T-helper 1 cell treated with Interleukin-12 subunit alpha and Interleukin-12 subunit beta and Interleukin-4 antibody, amounts not matched to agents 30 ng/mL and 1 ng/mL, for 36 hours (primary cell): ENCODE measurements around the gene TRAPPC4. TPM values are rescaled to one million over a fixed set of nuclear protein-coding genes. Genes with fewer than 3 reads are reported as not detected.
"Not testable (repeated sequence)": the region's sequence is repeated elsewhere in the genome, so short reads cannot be mapped to it uniquely, and the experiment has no call there.

ENCODE experiments used
- intact Hi-C: fragments of 100-400 bp; cut with micrococcal nuclease; formaldehyde crosslinking; loops from one replicate; pipeline ENCODE4 v1.15.1; 2024
- total RNA-seq: library from RNA; stranded (reverse); gene quantifications from 2 replicates; pipeline ENCODE4 v1.2.3, GENCODE V29; 2022

Gene TRAPPC4
- total RNA-seq, result 82.3 and 94.9 TPM in 2 replicates

- intact Hi-C loops, result loop anchor here (1.0 to 5.0 kb wide), 17 partner anchors 12 to 582 kb away; partner anchors contain the start of genes C2CD2L, CBL, CENATAC and DDX6
These were observed at the start of gene TRAPPC4, which contains the start of gene RPS25 for GRCh38 chr11:119018074-119018938. Gene TRAPPC4, plus strand, starts transcription at chr11:119018766. Its CDS starts 30 bp downstream, at chr11:119018796. Gene RPS25, minus strand, starts transcription at chr11:119018343. Its CDS starts 59 bp downstream, at chr11:119018284.

DNA sequence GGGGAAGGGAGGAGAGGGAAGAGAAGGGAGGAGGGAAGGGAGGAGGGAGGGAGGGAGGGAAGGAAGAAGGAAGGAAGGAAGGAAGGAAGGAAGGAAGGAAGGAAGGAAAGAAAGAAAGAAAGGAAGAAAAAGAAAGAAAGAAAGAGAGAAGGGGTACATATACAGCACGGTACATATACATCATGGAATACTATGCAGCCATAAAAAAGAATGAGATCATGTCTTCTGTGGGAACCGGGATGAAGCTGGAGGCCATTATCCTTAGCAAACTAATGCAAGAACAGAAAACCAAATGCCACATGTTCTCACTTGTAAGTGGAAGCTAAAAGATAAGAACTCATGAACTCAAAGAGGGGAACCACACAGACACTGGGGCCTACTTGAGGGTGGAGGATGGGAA, 49.1 kb upstream of the TRAPPC4 start:
- intact Hi-C loops, result not testable (repeated sequence)

DNA sequence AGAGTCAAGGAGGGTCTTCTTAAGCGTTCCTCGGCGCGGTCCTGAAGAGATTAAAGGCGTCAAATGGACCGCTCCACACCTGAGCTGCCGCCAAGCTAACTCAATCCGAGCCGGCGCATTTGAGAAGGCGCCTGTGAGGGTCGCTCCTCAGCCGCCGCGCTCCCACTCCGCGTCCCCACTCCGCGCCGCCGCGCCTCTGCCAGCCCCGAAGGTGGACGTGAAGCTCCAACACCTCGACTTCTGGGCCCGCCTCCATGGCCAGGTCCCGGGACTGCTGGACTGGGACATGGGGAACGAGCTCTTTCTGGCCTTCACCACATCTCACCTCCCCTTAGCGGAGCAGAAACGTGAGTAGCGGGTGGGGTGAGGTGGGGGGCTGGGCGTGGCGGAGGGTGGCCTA, 46.9 kb upstream of the TRAPPC4 start, which contains the start of gene FOXR1:
Gene FOXR1, plus strand, starts transcription at position 116 of the 400 bp plus-strand sequence. Its CDS starts 171 bp downstream, at position 287.
- intact Hi-C loops, result no loop called here

GRCh38 chr11:118973985-118974384, 44.6 kb upstream of the TRAPPC4 start:
- intact Hi-C loops, result no loop called here

DNA sequence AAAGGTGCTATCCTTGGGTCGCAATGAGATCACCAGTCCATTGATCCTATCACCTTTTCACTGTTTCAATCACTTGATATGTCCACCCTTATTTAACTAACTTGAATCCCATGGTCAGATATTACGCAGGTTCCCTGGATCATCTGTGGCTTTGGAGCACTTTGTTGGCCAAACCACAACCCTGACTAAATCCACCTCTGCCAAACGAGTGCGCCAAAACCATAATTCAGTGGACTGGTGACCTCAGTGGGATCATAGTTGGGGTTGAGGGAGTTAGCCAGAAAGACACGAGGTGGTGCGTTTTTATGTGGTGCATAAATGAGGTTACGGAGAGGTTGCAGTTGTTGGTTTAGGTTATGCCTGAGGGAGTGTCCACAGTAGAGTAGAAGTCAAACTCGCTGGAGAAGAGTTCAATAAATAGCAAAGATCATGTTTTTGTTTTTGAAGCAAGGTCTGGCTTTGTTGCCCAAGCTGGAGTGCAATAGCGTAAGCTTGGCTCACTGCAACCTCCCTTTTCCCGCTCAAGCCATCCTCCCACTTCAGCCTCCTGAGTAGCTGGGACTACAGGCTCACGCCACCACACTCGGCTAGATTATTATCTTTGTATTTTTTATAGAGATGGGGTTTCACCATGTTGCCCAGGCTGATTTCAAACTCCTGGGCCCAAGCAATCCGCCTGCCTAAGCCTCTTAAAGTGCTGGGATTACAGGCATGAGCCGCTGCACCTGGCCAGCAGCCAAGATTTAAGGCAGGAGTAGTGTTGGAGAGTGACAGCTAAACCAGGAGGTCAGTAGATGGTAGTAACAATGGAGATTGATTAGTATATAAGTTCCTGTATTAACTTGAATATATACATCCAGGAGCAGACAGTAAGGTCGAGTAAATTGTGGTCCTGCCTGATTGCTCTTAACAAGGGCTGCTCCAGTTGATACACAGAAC, 42.5 kb upstream of the TRAPPC4 start:
- intact Hi-C loops, result no loop called here

- intact Hi-C loops, result no loop called here
These were observed 39.1 kb upstream of the TRAPPC4 start for GRCh38 chr11:118979434-118979833.

- intact Hi-C loops, result no loop called here
These were observed 38.2 kb upstream of the TRAPPC4 start for GRCh38 chr11:118980191-118980881.

DNA sequence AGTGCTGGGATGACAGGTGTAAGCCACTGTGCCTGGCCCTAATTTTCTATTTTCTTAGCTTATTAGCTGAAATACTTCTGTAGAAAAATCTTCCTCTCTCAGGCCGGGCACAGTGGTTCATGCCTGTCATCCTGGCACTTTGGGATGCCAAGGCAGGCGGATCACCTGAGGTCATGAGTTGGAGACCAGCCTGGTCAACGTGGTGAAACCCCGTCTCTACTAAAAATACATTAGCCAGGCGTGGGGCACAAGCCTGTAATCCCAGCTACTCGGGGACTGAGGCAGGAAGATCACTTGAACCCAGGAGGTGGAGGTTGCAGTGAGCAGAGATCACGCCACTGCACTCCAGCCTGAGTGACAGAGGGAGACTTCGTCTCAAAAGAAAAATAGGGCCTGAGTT, 34.2 kb upstream of the TRAPPC4 start:
- intact Hi-C loops, result not testable (repeated sequence)

GRCh38 chr11:118984825-118985224, 33.7 kb upstream of the TRAPPC4 start:
- intact Hi-C loops, result no loop called here

DNA sequence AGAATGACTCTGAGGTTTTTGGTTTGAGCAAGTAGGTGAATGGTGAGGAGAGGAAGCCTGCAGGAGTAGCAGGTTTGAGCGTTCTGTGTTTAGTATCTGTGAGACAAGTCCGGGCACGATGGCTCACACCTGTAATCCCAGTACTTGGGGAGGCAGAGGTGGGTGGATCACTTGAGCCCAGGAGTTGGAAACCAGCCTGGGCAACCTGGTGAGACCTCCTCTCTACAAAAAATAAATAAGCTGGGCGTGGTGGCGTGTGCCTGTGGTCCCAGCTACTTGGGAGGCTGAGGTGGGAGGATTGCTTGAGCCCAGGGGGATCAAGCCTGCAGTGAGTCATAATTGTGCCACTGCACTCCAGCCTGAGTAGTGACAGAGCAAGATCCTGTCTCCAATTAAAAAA, 30.3 kb upstream of the TRAPPC4 start:
- intact Hi-C loops, result no loop called here

GRCh38 chr11:118991486-118992038, 27.0 kb upstream of the TRAPPC4 start:
- intact Hi-C loops, result not testable (repeated sequence)

- intact Hi-C loops, result loop anchor here (5.0 kb wide), 4 partner anchors 200 to 425 kb away; partner anchors contain the start of genes ARCN1, PHLDB1 and RNF26
These were observed 21.5 kb upstream of the TRAPPC4 start for GRCh38 chr11:118996926-118997626.

- intact Hi-C loops, result loop anchor here (1.0 to 5.0 kb wide), 13 partner anchors 20 to 426 kb away; partner anchors contain the start of genes ARCN1, DPAGT1, HINFP and HYOU1
These were observed 20.8 kb upstream of the TRAPPC4 start, which contains the start of gene CENATAC for GRCh38 chr11:118997627-118998387. Gene CENATAC, plus strand, starts transcription at chr11:118998138. Its CDS starts 60 bp downstream, at chr11:118998198.

DNA sequence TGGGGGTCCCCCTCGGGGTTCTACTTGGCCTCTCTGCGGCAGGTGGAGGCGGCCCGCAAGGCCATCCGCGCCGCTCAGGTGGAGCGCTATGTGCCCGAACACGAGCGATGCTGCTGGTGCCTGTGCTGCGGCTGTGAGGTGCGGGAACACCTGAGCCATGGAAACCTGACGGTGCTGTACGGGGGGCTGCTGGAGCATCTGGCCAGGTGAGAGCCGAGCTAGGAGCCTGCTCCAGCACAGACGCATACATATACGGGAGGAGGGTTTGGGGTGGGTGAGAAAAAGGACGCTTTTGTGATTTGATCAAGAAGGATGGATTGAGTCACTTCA, 20.2 kb upstream of the TRAPPC4 start:
- intact Hi-C loops, result loop anchor here (1.0 to 5.0 kb wide), 13 partner anchors 20 to 426 kb away; partner anchors contain the start of genes ARCN1, DPAGT1, HINFP and HYOU1

DNA sequence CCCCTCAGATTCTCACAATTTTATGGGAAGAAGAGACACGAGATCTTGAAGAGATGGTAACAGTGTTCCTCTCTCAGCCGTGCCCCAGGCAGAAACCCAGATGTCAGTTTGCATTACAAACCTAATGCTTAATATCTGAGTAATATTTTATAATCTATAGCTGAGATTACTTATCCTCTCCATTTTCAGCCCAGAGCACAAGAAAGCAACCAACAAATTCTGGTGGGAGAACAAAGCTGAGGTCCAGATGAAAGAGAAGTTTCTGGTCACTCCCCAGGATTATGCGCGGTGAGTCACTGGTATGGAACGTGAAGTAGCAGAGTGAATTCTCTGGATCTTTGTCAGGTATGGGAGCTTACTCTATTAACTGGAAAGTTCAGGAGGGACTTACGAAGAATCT, 19.7 kb upstream of the TRAPPC4 start:
- intact Hi-C loops, result loop anchor here (1.0 to 5.0 kb wide), 13 partner anchors 19 to 427 kb away; partner anchors contain the start of genes ARCN1, DPAGT1, HINFP and HYOU1

DNA sequence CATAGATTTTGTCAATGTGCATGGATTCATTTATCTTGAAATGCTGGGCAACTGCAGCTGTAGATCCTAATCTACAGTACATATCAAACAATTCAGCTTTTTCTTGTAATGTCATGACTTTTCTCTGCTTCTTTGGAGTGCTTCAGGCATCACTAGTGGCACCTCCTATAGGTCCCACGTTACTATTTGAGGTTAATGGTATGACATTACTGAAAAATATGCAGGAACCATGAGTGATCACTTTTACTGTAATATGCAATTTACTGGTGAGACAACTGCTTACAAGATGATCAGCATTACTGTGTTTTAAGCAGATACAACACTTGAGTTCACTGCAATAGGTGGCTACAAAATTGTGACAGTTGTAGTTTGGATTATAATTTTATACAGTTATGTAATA, 17.7 kb upstream of the TRAPPC4 start:
- intact Hi-C loops, result no loop called here

DNA sequence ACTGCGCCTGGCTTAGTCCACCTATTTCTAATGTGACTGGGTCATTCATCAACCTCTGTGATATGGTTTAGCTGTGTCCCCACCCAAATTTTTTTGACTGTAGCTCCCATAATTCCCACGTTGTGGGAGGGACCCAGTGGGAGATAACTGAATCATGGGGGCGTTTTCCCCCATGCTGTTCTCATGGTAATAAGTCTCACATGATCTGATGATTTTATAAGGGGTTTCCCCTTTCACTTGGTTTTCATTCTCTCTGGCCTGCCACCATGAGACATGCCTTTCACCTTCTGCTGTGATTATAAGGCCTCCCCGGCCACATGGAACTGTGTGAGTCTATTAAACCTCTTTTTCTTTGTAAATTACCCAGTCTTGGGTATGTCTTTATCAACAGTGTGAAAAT, 11.9 kb upstream of the TRAPPC4 start:
- intact Hi-C loops, result no loop called here

DNA sequence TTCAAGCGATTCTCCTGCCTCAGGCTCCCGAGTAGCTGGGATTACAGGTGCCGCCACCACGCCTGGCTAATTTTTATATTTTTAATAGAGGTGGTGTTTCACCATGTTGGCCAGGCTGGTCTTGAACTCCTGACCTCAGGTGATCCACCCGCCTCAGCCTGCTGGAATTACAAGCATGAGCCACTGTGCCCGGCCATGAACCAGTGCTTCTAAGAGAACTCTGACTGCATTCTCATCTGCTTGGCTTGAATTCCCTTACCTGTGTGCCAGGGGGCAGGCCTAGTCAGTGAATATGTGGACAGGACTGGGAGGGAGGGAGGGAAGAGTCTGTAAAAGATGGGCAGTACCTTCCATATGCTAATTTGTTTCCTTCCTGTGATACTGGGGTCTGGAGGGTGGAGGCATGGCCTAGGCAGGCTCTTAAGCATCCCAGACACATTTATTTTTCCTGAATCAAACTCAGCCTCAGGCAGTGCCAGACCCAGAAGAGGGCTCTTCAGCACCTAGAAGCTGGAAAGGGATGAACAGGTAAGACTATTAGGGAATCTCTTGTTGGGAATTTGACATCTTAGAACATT, 7.0 kb upstream of the TRAPPC4 start:
- intact Hi-C loops, result no loop called here
